Vagina (tissue), 2 donors: ENCODE data around the gene GALNT7. TPM values are rescaled to one million over a fixed set of nuclear protein-coding genes. Genes with fewer than 3 reads are reported as not detected.

Source experiments
- DNase-seq, 2 donors: peaks; one replicate each; pipeline ENCODE4 v3.0.0-alpha.2; 2017; ENCODE audit errors: extremely low spot score in 2 of 2
- H3K27ac ChIP-seq: fragments of 200-600 bp; sonication (generic); one replicate; pipeline ENCODE4 v1.5.1; 2019
- H3K27me3 ChIP-seq: fragments of 200-600 bp; sonication (generic); one replicate; pipeline ENCODE4 v1.5.1; 2019
- H3K36me3 ChIP-seq, 2 donors: fragments of 200-600 bp; sonication (generic); one replicate each; pipeline ENCODE4 v1.5.1; 2017 to 2019
- H3K4me1 ChIP-seq: fragments of 200-600 bp; sonication (generic); one replicate; pipeline ENCODE4 v1.5.1; 2019
- H3K4me3 ChIP-seq, 2 donors: fragments of 200-600 bp; sonication (generic); 1 replicate in 1 of 2; 2 replicates in 1 of 2; pipeline ENCODE4 v1.5.1; 2016 to 2019
- H3K9me3 ChIP-seq: fragments of 200-600 bp; sonication (generic); one replicate; pipeline ENCODE4 v1.5.1; 2019
- CTCF ChIP-seq, 3 experiments: fragments of 450-650 bp in 2 of 3; fragments of 200-600 bp in 1 of 3; sonication (generic) in 1 of 3; IDR thresholded peaks; one replicate each; pipeline ENCODE4 v1.5.1; 2017 to 2019; ENCODE audit warnings: antibody characterized with exemption in 3 of 3, mild to moderate bottlenecking in 2 of 3, moderate library complexity in 2 of 3
- POLR2A ChIP-seq, 2 donors: fragments of 450-650 bp; IDR thresholded peaks; one replicate each; pipeline ENCODE4 v1.6.1; 2017; ENCODE audit warnings: antibody characterized with exemption in 2 of 2, mild to moderate bottlenecking in 2 of 2, moderate library complexity in 2 of 2
- POLR2AphosphoS5 ChIP-seq, 2 donors: sonication (generic); formaldehyde crosslinking; IDR thresholded peaks; one replicate each; pipeline ENCODE4 v1.9.0; 2017; ENCODE audit warnings: antibody characterized with exemption in 2 of 2, mild to moderate bottlenecking in 2 of 2, low read depth in 1 of 2; ENCODE audit not compliant: insufficient read depth in 1 of 2
- intact Hi-C: fragments of 100-400 bp; cut with DNase I; formaldehyde crosslinking; loops from one replicate; pipeline ENCODE4 v1.15.1; 2023
- total RNA-seq: library from RNA; depleted of rRNA; stranded (reverse); fragments of >200 nt; gene quantifications from one replicate; pipeline ENCODE4 v1.2.3, GENCODE V29; 2016

GALNT7 gene
- total RNA-seq, 1 donor from 2014 or later, result 9.1 TPM

- no peaks in the 10 kb centered on the region for H3K27me3 ChIP-seq
- peaks cover 17% of the 10 kb centered on the region for H3K4me1 ChIP-seq
- H3K4me3 ChIP-seq, result peak overlapping the region; percentile 90 to 98
- TF ChIP-seq POLR2A (IDR thresholded peaks at IDR 0.05) (no peak), POLR2AphosphoS5 (IDR thresholded peaks at IDR 0.05; ENCODE audit: insufficient read depth in 1 of 2, low read depth in 1 of 2) (no peak), CTCF (IDR thresholded peaks at IDR 0.05) (no peak)
- no peak for DNase-seq
- H3K36me3 ChIP-seq, result peaks cover 0 to 20% of the 10 kb centered on the region in 2 donors
- H3K9me3 ChIP-seq, result no peaks in the 10 kb centered on the region
- intact Hi-C loops, result no loop called here
- H3K27ac ChIP-seq, result peak overlapping the region; percentile 100
Observed at GRCh38 chr4:173332963-173333657, 164.5 kb downstream of the GALNT7 start.

GRCh38 chr4:173333658-173334084 is 165.1 kb downstream of the GALNT7 start:
- peaks cover 17% of the 10 kb centered on the region for H3K4me1 ChIP-seq

GRCh38 chr4:173334085-173334890 is 165.7 kb downstream of the GALNT7 start, which contains the start of gene HMGB2:
Gene HMGB2, minus strand, starts transcription at chr4:173334358. Its CDS starts 709 bp downstream, at chr4:173333649.
- Histone ChIP-seq H3K27me3 (no peaks in the 10 kb centered on the region), H3K9me3 (no peaks in the 10 kb centered on the region), H3K4me1 (peaks cover 17% of the 10 kb centered on the region), H3K4me3 (peak within 1 kb of the TSS; percentile 90 to 98), H3K36me3 (peaks cover 0 to 9% of the 10 kb centered on the region in 2 donors), H3K27ac (peak within 1 kb of the TSS; percentile 100)
- peak; percentile 50 to 98 for TF ChIP-seq POLR2A (IDR thresholded peaks at IDR 0.05)
- no peak for TF ChIP-seq CTCF (IDR thresholded peaks at IDR 0.05)
- TF ChIP-seq POLR2AphosphoS5 (IDR thresholded peaks at IDR 0.05; ENCODE audit: insufficient read depth in 1 of 2, low read depth in 1 of 2), result peak; percentile 97 to 99
- intact Hi-C loops, result no loop called here
- DNase-seq, result peak; percentile 100

More at GRCh38 chr4:173333658-173334084, 165.1 kb downstream of the GALNT7 start:
- no peak for DNase-seq
- Histone ChIP-seq H3K36me3 (peaks cover 0 to 15% of the 10 kb centered on the region in 2 donors), H3K9me3 (no peaks in the 10 kb centered on the region), H3K4me3 (peak overlapping the region; percentile 90 to 98), H3K27me3 (no peaks in the 10 kb centered on the region), H3K27ac (peak overlapping the region; percentile 100)
- TF ChIP-seq POLR2AphosphoS5 (IDR thresholded peaks at IDR 0.05; ENCODE audit: insufficient read depth in 1 of 2, low read depth in 1 of 2) (no peak), POLR2A (IDR thresholded peaks at IDR 0.05) (no peak), CTCF (IDR thresholded peaks at IDR 0.05) (no peak)
- intact Hi-C loops, result no loop called here

GRCh38 chr4:173334891-173335752 is 166.5 kb downstream of the GALNT7 start:
- Histone ChIP-seq H3K4me3 (peak overlapping the region; percentile 90 to 98), H3K27me3 (no peaks in the 10 kb centered on the region), H3K27ac (peak overlapping the region; percentile 100), H3K4me1 (peaks cover 17% of the 10 kb centered on the region), H3K36me3 (peaks cover 0 to 9% of the 10 kb centered on the region in 2 donors), H3K9me3 (no peaks in the 10 kb centered on the region)
- DNase-seq, result no peak
- TF ChIP-seq CTCF (IDR thresholded peaks at IDR 0.05) (no peak), POLR2A (IDR thresholded peaks at IDR 0.05) (peak in 1 of 2 donors; percentile 15), POLR2AphosphoS5 (IDR thresholded peaks at IDR 0.05; ENCODE audit: insufficient read depth in 1 of 2, low read depth in 1 of 2) (peak in 1 of 2 donors; percentile 58)
- intact Hi-C loops, result no loop called here
